GM21526 (cell line): ENCODE results near the gene SDR9C7.
"Not testable (repeated sequence)": the region's sequence is repeated elsewhere in the genome, so short reads cannot be mapped to it uniquely, and the experiment has no call there.

ENCODE experiments used
- ATAC-seq: cut with Tn5 transposase; IDR thresholded peaks from one replicate; pipeline ENCODE4 v1.9.1; 2021; ENCODE audit warnings: moderate library complexity; ENCODE audit not compliant: unreplicated experiment, low FRiP score

SDR9C7 gene

GRCh38 chr12:56933826-56934625, at the start of gene SDR9C7:
TSS of gene SDR9C7 (minus strand) at chr12:56934408. CDS start at chr12:56934261, 147 bp downstream.
- ATAC-seq = no peak

- ATAC-seq = no peak
These were observed 49.2 kb upstream of the SDR9C7 start for GRCh38 chr12:56983386-56983785.

GRCh38 chr12:56982578-56983236, 48.5 kb upstream of the SDR9C7 start:
- not testable (repeated sequence) for ATAC-seq

- ATAC-seq = no peak
These were observed 46.8 kb upstream of the SDR9C7 start for GRCh38 chr12:56980941-56981530.

GRCh38 chr12:56980268-56980667, 46.1 kb upstream of the SDR9C7 start:
- no peak for ATAC-seq

GRCh38 chr12:56979628-56980027, 45.4 kb upstream of the SDR9C7 start:
- ATAC-seq = no peak

- no peak for ATAC-seq
These were observed 44.4 kb upstream of the SDR9C7 start for GRCh38 chr12:56978397-56979138.

GRCh38 chr12:56977361-56977760, 43.2 kb upstream of the SDR9C7 start:
- ATAC-seq = not testable (repeated sequence)

- not testable (repeated sequence) for ATAC-seq
These were observed 40.0 kb upstream of the SDR9C7 start for GRCh38 chr12:56974224-56974623.

- not testable (repeated sequence) for ATAC-seq
These were observed 34.7 kb upstream of the SDR9C7 start for GRCh38 chr12:56968910-56969309.

- not testable (repeated sequence) for ATAC-seq
These were observed 31.9 kb upstream of the SDR9C7 start for GRCh38 chr12:56965997-56966642.

- ATAC-seq = not testable (repeated sequence)
These were observed 30.9 kb upstream of the SDR9C7 start for GRCh38 chr12:56965124-56965523.

GRCh38 chr12:56963557-56963956, 29.3 kb upstream of the SDR9C7 start:
- not testable (repeated sequence) for ATAC-seq

- not testable (repeated sequence) for ATAC-seq
These were observed 28.0 kb upstream of the SDR9C7 start for GRCh38 chr12:56962247-56962646.

GRCh38 chr12:56958422-56958821, 24.2 kb upstream of the SDR9C7 start:
- no peak for ATAC-seq

- no peak for ATAC-seq
These were observed 23.2 kb upstream of the SDR9C7 start, which contains the start of gene RDH16 for GRCh38 chr12:56957229-56958052. TSS of gene RDH16 (minus strand) at chr12:56957608. CDS start at chr12:56957462, 146 bp downstream.

GRCh38 chr12:56955631-56956256, 21.5 kb upstream of the SDR9C7 start:
- no peak for ATAC-seq

- no peak for ATAC-seq
These were observed 20.7 kb upstream of the SDR9C7 start for GRCh38 chr12:56954958-56955355.
